CD14-positive monocyte (primary cell): ENCODE results near the gene PIAS4. TPM values are rescaled to one million over a fixed set of nuclear protein-coding genes. Genes with fewer than 3 reads are reported as not detected.

ENCODE experiments used
- DNase-seq, 3 donors: peaks; one replicate each; pipeline ENCODE4 v3.0.0-alpha.2; 2011 to 2022
- H2AFZ ChIP-seq: 2 replicates; pipeline ENCODE4 v1.6.0; 2012; ENCODE audit warnings: mild to moderate bottlenecking, low read depth, low read length, inconsistent platforms; ENCODE audit not compliant: insufficient read depth, poor library complexity, severe bottlenecking
- H3K27ac ChIP-seq, 2 donors: 1 replicate in 1 of 2; 2 replicates in 1 of 2; pipeline ENCODE4 v1.5.1; 2012 to 2013; ENCODE audit warnings: low read length in 2 of 2, control low read depth in 1 of 2, inconsistent platforms in 1 of 2, low read depth in 1 of 2, mild to moderate bottlenecking in 1 of 2
- H3K27me3 ChIP-seq, 2 donors: one replicate each; pipeline versions ENCODE4 v1.6.0 to v1.6.1; 2011 to 2013; ENCODE audit warnings: low read length in 2 of 2; ENCODE audit not compliant: control insufficient read depth in 2 of 2, insufficient read depth in 2 of 2
- H3K36me3 ChIP-seq, 2 donors: replicated peaks in 1 of 2; 1 replicate in 1 of 2; 2 replicates in 1 of 2; pipeline versions ENCODE4 v1.5.1 to v1.6.1; 2012 to 2013; ENCODE audit warnings: low read length in 2 of 2, control low read depth in 1 of 2, inconsistent platforms in 1 of 2, mild to moderate bottlenecking in 1 of 2; ENCODE audit not compliant: insufficient read depth in 2 of 2, control insufficient read depth in 1 of 2
- H3K4me1 ChIP-seq, 2 donors: 1 replicate in 1 of 2; 2 replicates in 1 of 2; pipeline versions ENCODE4 v1.5.1 to v1.6.1; 2012 to 2013; ENCODE audit warnings: low read length in 2 of 2, control low read depth in 1 of 2, inconsistent platforms in 1 of 2, mild to moderate bottlenecking in 1 of 2, moderate library complexity in 1 of 2; ENCODE audit not compliant: insufficient read depth in 2 of 2, control insufficient read depth in 1 of 2
- H3K4me2 ChIP-seq: replicated peaks from 2 replicates; pipeline ENCODE3; 2012; ENCODE audit warnings: low read length, moderate library complexity, mild to moderate bottlenecking; ENCODE audit not compliant: poor library complexity, severe bottlenecking; ENCODE audit errors: extremely low read depth
- H3K4me3 ChIP-seq, 3 experiments: fragments of 200-600 bp in 1 of 3; sonication (generic) in 1 of 3; replicated peaks in 1 of 3; 1 replicate in 2 of 3; 2 replicates in 1 of 3; pipeline ENCODE4 v1.5.1; 2011 to 2013; ENCODE audit warnings: low read length in 3 of 3, mild to moderate bottlenecking in 3 of 3, control low read depth in 2 of 3, low read depth in 2 of 3, inconsistent platforms in 1 of 3, moderate library complexity in 1 of 3
- H3K79me2 ChIP-seq: 2 replicates; pipeline ENCODE4 v1.6.0; 2012; ENCODE audit warnings: mild to moderate bottlenecking, control low read depth, inconsistent platforms, low read length, moderate library complexity; ENCODE audit not compliant: insufficient read depth
- H3K9ac ChIP-seq: 2 replicates; pipeline ENCODE4 v1.6.0; 2017; ENCODE audit warnings: low read length, mild to moderate bottlenecking; ENCODE audit not compliant: insufficient read depth, poor library complexity, severe bottlenecking
- H3K9me3 ChIP-seq, 2 donors: replicated peaks in 1 of 2; 1 replicate in 1 of 2; 2 replicates in 1 of 2; pipeline versions ENCODE4 v1.5.1 to v1.6.1; 2012 to 2013; ENCODE audit warnings: low read length in 2 of 2, control low read depth in 1 of 2; ENCODE audit not compliant: control insufficient read depth in 1 of 2, insufficient read depth in 1 of 2
- H4K20me1 ChIP-seq: 2 replicates; pipeline ENCODE4 v1.6.0; 2012; ENCODE audit warnings: mild to moderate bottlenecking, low read length, control low read depth, moderate library complexity; ENCODE audit not compliant: insufficient read depth
- H3K27ac Mint-ChIP-seq, 7 donors: one replicate each; pipeline ENCODE4 v1.8.0; 2020; ENCODE audit warnings: mild to moderate bottlenecking in 7 of 7, mixed read lengths in 7 of 7, moderate library complexity in 6 of 7, inconsistent platforms in 2 of 7
- H3K27me3 Mint-ChIP-seq, 3 donors: one replicate each; pipeline ENCODE4 v1.8.0; 2021 to 2022; ENCODE audit warnings: low read depth in 3 of 3, mild to moderate bottlenecking in 3 of 3, mixed read lengths in 3 of 3, moderate library complexity in 3 of 3, inconsistent platforms in 1 of 3
- H3K36me3 Mint-ChIP-seq, 2 donors: one replicate each; pipeline ENCODE4 v1.8.0; 2020; ENCODE audit warnings: mixed read lengths in 2 of 2, inconsistent platforms in 1 of 2, mild to moderate bottlenecking in 1 of 2
- H3K4me1 Mint-ChIP-seq: one replicate; pipeline ENCODE4 v1.8.0; 2020; ENCODE audit warnings: mild to moderate bottlenecking, mixed read lengths
- H3K4me3 Mint-ChIP-seq, 2 donors: one replicate each; pipeline ENCODE4 v1.8.0; 2020; ENCODE audit warnings: mild to moderate bottlenecking in 2 of 2, mixed read lengths in 2 of 2, moderate library complexity in 1 of 2
- H3K9me3 Mint-ChIP-seq, 7 donors: one replicate each; pipeline ENCODE4 v1.8.0; 2020 to 2022; ENCODE audit warnings: mixed read lengths in 7 of 7, mild to moderate bottlenecking in 6 of 7, moderate library complexity in 6 of 7, inconsistent platforms in 2 of 7
- WGBS: methylation state at CpG from one replicate; pipeline ENCODE4 v1.1.5; 2013; ENCODE audit warnings: missing lambda C conversion rate; ENCODE audit not compliant: insufficient coverage; 5-methylcytosine and 5-hydroxymethylcytosine counted together
- intact Hi-C, 2 donors: fragments of 100-400 bp; cut with micrococcal nuclease; formaldehyde crosslinking; loops; one replicate each; pipeline versions ENCODE4 v1.15.0 to v1.15.1; 2023
- polyA minus RNA-seq: library from RNA; depleted of rRNA, polyadenylated mRNA; stranded (reverse); fragments of >200 nt; gene quantifications from 2 replicates; pipeline ENCODE4 v1.2.3, GENCODE V29; 2012
- polyA plus RNA-seq, 3 donors: library from polyadenylated mRNA; depleted of rRNA in 1 of 3; unstranded in 2 of 3; stranded (reverse) in 1 of 3; fragments of 300-500 nt in 2 of 3; fragments of >200 nt in 1 of 3; fragmentation: Illumina TruSeq in 2 of 3; gene quantifications; 1 replicate in 2 of 3; 2 replicates in 1 of 3; pipeline ENCODE4 v1.2.3, GENCODE V29; 2012 to 2021
- total RNA-seq, 12 experiments: library from RNA in 1 of 12; stranded (reverse) in 1 of 12; fragments of 120-200 nt in 1 of 12; gene quantifications; one replicate each; pipeline ENCODE4 v1.2.4 and lab custom pipeline; 2013 to 2026; ENCODE audit warnings: mixed read lengths in 6 of 12, inconsistent platforms in 1 of 12
- TF ChIP-seq, protein P1 (sequence below): fragments of 200-600 bp; IDR thresholded peaks from one replicate; pipeline ENCODE4 v1.8.0; 2022; ENCODE audit warnings: antibody characterized with exemption, mild to moderate bottlenecking

Gene PIAS4, protein sequence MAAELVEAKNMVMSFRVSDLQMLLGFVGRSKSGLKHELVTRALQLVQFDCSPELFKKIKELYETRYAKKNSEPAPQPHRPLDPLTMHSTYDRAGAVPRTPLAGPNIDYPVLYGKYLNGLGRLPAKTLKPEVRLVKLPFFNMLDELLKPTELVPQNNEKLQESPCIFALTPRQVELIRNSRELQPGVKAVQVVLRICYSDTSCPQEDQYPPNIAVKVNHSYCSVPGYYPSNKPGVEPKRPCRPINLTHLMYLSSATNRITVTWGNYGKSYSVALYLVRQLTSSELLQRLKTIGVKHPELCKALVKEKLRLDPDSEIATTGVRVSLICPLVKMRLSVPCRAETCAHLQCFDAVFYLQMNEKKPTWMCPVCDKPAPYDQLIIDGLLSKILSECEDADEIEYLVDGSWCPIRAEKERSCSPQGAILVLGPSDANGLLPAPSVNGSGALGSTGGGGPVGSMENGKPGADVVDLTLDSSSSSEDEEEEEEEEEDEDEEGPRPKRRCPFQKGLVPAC
- 20.5 TPM for total RNA-seq (2013)
- polyA plus RNA-seq (1 to 10 TPM; 2.3 to 8.1 (median 5.9) TPM), polyA minus RNA-seq (22.0 and 44.8 TPM in 2 replicates), total RNA-seq (lab: John Stamatoyannopoulos, UW) (9.2 to 39.7 (median 15.1) reads per million in 11 experiments)

DNA sequence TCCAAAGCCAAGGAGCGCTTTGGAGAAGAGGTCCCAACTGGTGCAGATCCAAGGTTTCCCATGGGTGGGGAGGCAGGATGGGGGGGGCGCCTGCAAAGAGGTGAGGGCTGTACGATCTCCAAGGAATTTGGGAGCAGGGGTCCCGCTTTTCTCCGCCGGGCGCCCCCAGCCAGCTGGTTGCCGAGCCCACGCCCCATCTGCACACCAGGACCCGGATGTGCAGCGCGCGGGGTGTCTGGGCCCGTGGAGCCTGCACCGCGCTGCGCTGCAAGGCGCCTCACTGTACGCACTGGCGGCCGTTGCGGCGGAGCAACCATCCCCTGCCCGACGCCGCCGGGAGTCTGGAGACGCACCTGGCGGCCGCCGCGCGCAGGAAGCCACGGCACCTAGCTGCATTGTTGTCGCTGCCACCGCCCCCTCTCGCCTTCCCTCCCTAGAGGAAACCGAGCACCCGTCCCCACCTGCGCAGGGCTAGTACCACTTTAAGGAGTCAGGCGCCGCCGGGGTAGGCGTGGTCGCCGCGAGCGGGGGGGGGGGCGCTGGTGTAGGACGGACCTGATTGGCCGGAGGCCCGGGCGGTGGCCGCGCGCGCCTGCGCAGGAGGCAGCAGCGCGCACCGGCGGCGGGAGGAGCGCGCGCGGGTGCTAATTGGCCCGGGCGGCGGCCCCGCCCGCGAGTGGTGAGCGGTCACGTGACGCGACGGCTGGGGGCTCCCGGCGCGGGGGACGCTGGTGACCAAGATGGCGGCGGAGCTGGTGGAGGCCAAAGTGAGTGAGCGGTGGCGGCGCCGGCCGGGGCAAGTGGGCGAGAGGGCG, at the start of gene PIAS4:
PIAS4 (plus strand) TSS at position 716 of the 815 bp plus-strand sequence; CDS start at position 741, 25 bp downstream.
- Histone ChIP-seq H3K79me2 (peaks cover 47% of the 10 kb centered on the region), H4K20me1 (peaks cover 42% of the 10 kb centered on the region), H2AFZ (peak within 1 kb of the TSS; percentile 81), H3K4me1 (peaks cover 19 to 32% of the 10 kb centered on the region in 2 donors), H3K9ac (peak within 1 kb of the TSS; percentile 78), H3K27ac (peak within 1 kb of the TSS in 1 of 2 donors; percentile 71), H3K36me3 (peaks cover 5 to 19% of the 10 kb centered on the region in 2 donors), H3K4me3 (peak within 1 kb of the TSS; percentile 74 to 84 (median 79)), H3K9me3 (no peaks in the 10 kb centered on the region), H3K4me2 (peak within 1 kb of the TSS; percentile 88), H3K27me3 (no peaks in the 10 kb centered on the region)
- DNase-seq, result peak; percentile 92 to 96 (median 95)
- TF ChIP-seq, protein P1, sequence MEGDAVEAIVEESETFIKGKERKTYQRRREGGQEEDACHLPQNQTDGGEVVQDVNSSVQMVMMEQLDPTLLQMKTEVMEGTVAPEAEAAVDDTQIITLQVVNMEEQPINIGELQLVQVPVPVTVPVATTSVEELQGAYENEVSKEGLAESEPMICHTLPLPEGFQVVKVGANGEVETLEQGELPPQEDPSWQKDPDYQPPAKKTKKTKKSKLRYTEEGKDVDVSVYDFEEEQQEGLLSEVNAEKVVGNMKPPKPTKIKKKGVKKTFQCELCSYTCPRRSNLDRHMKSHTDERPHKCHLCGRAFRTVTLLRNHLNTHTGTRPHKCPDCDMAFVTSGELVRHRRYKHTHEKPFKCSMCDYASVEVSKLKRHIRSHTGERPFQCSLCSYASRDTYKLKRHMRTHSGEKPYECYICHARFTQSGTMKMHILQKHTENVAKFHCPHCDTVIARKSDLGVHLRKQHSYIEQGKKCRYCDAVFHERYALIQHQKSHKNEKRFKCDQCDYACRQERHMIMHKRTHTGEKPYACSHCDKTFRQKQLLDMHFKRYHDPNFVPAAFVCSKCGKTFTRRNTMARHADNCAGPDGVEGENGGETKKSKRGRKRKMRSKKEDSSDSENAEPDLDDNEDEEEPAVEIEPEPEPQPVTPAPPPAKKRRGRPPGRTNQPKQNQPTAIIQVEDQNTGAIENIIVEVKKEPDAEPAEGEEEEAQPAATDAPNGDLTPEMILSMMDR, result no peak
- H3K4me1 Mint-ChIP-seq, result peaks cover 30% of the 10 kb centered on the region
- peaks cover 0 to 2% (median 0%) of the 10 kb centered on the region in 7 donors for H3K9me3 Mint-ChIP-seq
- under 1% methylated on average over 83 of the region's 91 CpGs for WGBS
- intact Hi-C loops, result loop anchor here (2.0 to 10.0 kb wide), 4 partner anchors 16 to 118 kb away; partner anchors contain the start of gene MAP2K2 (in 1 of the 2)
- H3K27ac Mint-ChIP-seq, result peak within 1 kb of the TSS; percentile 37 to 85 (median 69)
- H3K27me3 Mint-ChIP-seq, result peaks cover 0 to 1% (median 0%) of the 10 kb centered on the region in 3 donors
- peaks cover 8 to 20% of the 10 kb centered on the region in 2 donors for H3K36me3 Mint-ChIP-seq
- peak within 1 kb of the TSS; percentile 84 to 91 for H3K4me3 Mint-ChIP-seq
